Kidney (tissue), 14 donors: ENCODE measurements around the gene GSAP. TPM values are rescaled to one million over a fixed set of nuclear protein-coding genes. Genes with fewer than 3 reads are reported as not detected.
"Not testable (repeated sequence)": the region's sequence is repeated elsewhere in the genome, so short reads cannot be mapped to it uniquely, and the experiment has no call there.

Experiments
- DNase-seq, 5 donors: peaks; one replicate each; pipeline ENCODE4 v3.0.0-alpha.2; 2013 to 2020
- FAIRE-seq: peaks from 2 replicates; lab custom pipeline; 2012; peaks lifted over from hg19 to GRCh38; lab: Jason Lieb, UNC
- H3K27ac ChIP-seq, 2 donors: one replicate each; pipeline ENCODE4 v1.7.0; 2013; ENCODE audit warnings: low read depth in 2 of 2, low read length in 2 of 2, inconsistent platforms in 1 of 2
- H3K27me3 ChIP-seq: one replicate; pipeline ENCODE4 v1.7.1; 2013; ENCODE audit warnings: low read length, inconsistent platforms; ENCODE audit not compliant: control insufficient read depth, insufficient read depth
- H3K36me3 ChIP-seq, 3 donors: one replicate each; pipeline versions ENCODE4 v1.7.0 to v1.7.1; 2013; ENCODE audit warnings: low read length in 3 of 3, control low read depth in 1 of 3, inconsistent platforms in 1 of 3; ENCODE audit not compliant: insufficient read depth in 3 of 3, control insufficient read depth in 2 of 3
- H3K4me1 ChIP-seq, 3 donors: one replicate each; pipeline versions ENCODE4 v1.7.0 to v1.7.1; 2013; ENCODE audit warnings: low read length in 3 of 3, inconsistent platforms in 1 of 3, low read depth in 1 of 3; ENCODE audit not compliant: control insufficient read depth in 2 of 3, insufficient read depth in 2 of 3
- H3K4me3 ChIP-seq, 3 donors: one replicate each; pipeline versions ENCODE4 v1.7.0 to v1.8.1; 2013; ENCODE audit warnings: low read length in 3 of 3, control low read depth in 1 of 3, inconsistent platforms in 1 of 3
- H3K9ac ChIP-seq, 3 donors: one replicate each; pipeline versions ENCODE4 v1.7.0 to v1.7.1; 2013; ENCODE audit warnings: low read length in 3 of 3, control low read depth in 1 of 3, inconsistent platforms in 1 of 3
- H3K9me3 ChIP-seq, 3 donors: one replicate each; pipeline versions ENCODE4 v1.7.0 to v1.7.1; 2013; ENCODE audit warnings: low read length in 3 of 3, control low read depth in 1 of 3, inconsistent platforms in 1 of 3; ENCODE audit not compliant: control insufficient read depth in 2 of 3, insufficient read depth in 1 of 3
- CTCF ChIP-seq: IDR thresholded peaks from 3 replicates; pipeline ENCODE4 v1.5.1; 2012; ENCODE audit warnings: mild to moderate bottlenecking, moderate library complexity, borderline replicate concordance; ENCODE audit not compliant: insufficient read depth; ENCODE audit errors: extremely low read depth
- intact Hi-C: fragments of 100-400 bp; cut with DNase I; formaldehyde crosslinking; loops from one replicate; pipeline ENCODE4 v1.11.1; 2022
- polyA plus RNA-seq: library from polyadenylated mRNA; stranded (reverse); fragments of 350-450 nt; fragmentation: Illumina TruSeq; extraction: RNeasy Lipid Tissue Mini Kit (QIAGEN cat#74804); gene quantifications from one replicate; pipeline ENCODE4 v1.2.3, GENCODE V29; 2014; ENCODE audit warnings: low read depth, low replicate concordance; ENCODE audit not compliant: insufficient read depth
- total RNA-seq: library from RNA; stranded (reverse); fragmentation: NEBNext Ultra II Directional; extraction: Animal tissue kit (Norgen Biotek cat#: 25700); gene quantifications from one replicate; pipeline ENCODE4 v1.2.1, GENCODE V29; 2021
- donor health status: control.
- donor health status: control.
- donor health status: control.
- donor health status: control.
- donor health status: control.
- donor health status: DM: yes; HTN: yes; CAD: no.
- donor health status: Normal renal cell carcinoma (clear cell type).

The GSAP gene
- total and polyA plus RNA-seq, 2 donors from 2014 or later = 11.7 to 29.4 TPM

GRCh38 chr7:77454802-77455201, 38.7 kb upstream of the GSAP start:
- no peaks in the 10 kb centered on the region for H3K36me3 ChIP-seq

GRCh38 chr7:77453531-77453930, 37.4 kb upstream of the GSAP start:
- DNase-seq (no peak), FAIRE-seq (no peak)
- Histone ChIP-seq H3K4me1 (no peaks in the 10 kb centered on the region), H3K36me3 (no peaks in the 10 kb centered on the region), H3K27ac (no peak overlapping the region), H3K9me3 (no peaks in the 10 kb centered on the region), H3K4me3 (no peak overlapping the region), H3K27me3 (no peaks in the 10 kb centered on the region), H3K9ac (no peak overlapping the region)
- TF ChIP-seq CTCF = no peak
- intact Hi-C loops = no loop called here

More at GRCh38 chr7:77454802-77455201, 38.7 kb upstream of the GSAP start:
- no peaks in the 10 kb centered on the region for H3K4me1 ChIP-seq
- no peak for FAIRE-seq
- H3K4me3 ChIP-seq = no peak overlapping the region
- no peak overlapping the region for H3K27ac ChIP-seq
- H3K9ac ChIP-seq = no peak overlapping the region
- no peak for TF ChIP-seq CTCF
- intact Hi-C loops = no loop called here
- no peaks in the 10 kb centered on the region for H3K9me3 ChIP-seq
- DNase-seq = no peak
- no peaks in the 10 kb centered on the region for H3K27me3 ChIP-seq

GRCh38 chr7:77451950-77452349, 35.8 kb upstream of the GSAP start:
- FAIRE-seq, DNase-seq: not testable (repeated sequence)

GRCh38 chr7:77450613-77451012, 34.5 kb upstream of the GSAP start:
- intact Hi-C loops = no loop called here
- TF ChIP-seq CTCF = no peak

More at GRCh38 chr7:77451950-77452349, 35.8 kb upstream of the GSAP start:
- intact Hi-C loops, H3K36me3 ChIP-seq, H3K27ac ChIP-seq, H3K4me1 ChIP-seq, H3K4me3 ChIP-seq, H3K9me3 ChIP-seq, H3K9ac ChIP-seq, H3K27me3 ChIP-seq: not testable (repeated sequence)

More at GRCh38 chr7:77450613-77451012, 34.5 kb upstream of the GSAP start:
- no peak overlapping the region for H3K27ac ChIP-seq
- H3K36me3 ChIP-seq = no peaks in the 10 kb centered on the region
- FAIRE-seq = no peak
- H3K4me1 ChIP-seq = no peaks in the 10 kb centered on the region
- H3K9ac ChIP-seq = no peak overlapping the region
- H3K4me3 ChIP-seq = no peak overlapping the region
- H3K9me3 ChIP-seq = no peaks in the 10 kb centered on the region
- H3K27me3 ChIP-seq = no peaks in the 10 kb centered on the region
- no peak for DNase-seq
